IMR-90 (cell line): ENCODE data around the gene HNRNPC. TPM values are rescaled to one million over a fixed set of nuclear protein-coding genes. Genes with fewer than 3 reads are reported as not detected.
A peak's percentile ranks its signal among the peaks of the same experiment; 100 is the strongest.

Experiments
- ATAC-seq: fragments of 200-7000 bp; cut with Tn5 transposase; 2 replicates; pipeline ENCODE4 v1.9.1; 2020; ENCODE audit warnings: low read depth, mild to moderate bottlenecking, moderate library complexity
- BruUV-seq: library from RNA; stranded (reverse); fragments of 400-500 nt; replicated peaks from 2 replicates; lab custom pipeline; 2021; lab: Mats Ljungman, UMichigan
- CTCF ChIA-PET: fragments of 300-600 bp; formaldehyde crosslinking; extraction: SDS; loops from one replicate; lab custom pipeline; 2021; ENCODE audit warnings: antibody characterized with exemption; lab: Yijun Ruan, JAX
- POLR2A ChIA-PET: fragments of 300-600 bp; sonication (Branson Sonifier 250); formaldehyde crosslinking; loops from one replicate; lab custom pipeline; 2022; ENCODE audit warnings: antibody characterized with exemption; ENCODE audit not compliant: unreplicated experiment; lab: Charles Lee
- DNase-seq: peaks from one replicate; pipeline ENCODE4 v3.0.0; 2013
- H2AFZ ChIP-seq: replicated peaks from 2 replicates; pipeline ENCODE3; 2013; ENCODE audit warnings: low read length, mild to moderate bottlenecking; ENCODE audit not compliant: poor library complexity
- H2AK5ac ChIP-seq: 2 replicates; pipeline ENCODE4 v1.6.1; 2013; ENCODE audit warnings: low read depth, low read length, inconsistent platforms
- H2AK9ac ChIP-seq: replicated peaks from 2 replicates; pipeline ENCODE3; 2013; ENCODE audit warnings: mild to moderate bottlenecking, low read depth, low read length, moderate library complexity; ENCODE audit not compliant: poor library complexity
- H2BK120ac ChIP-seq: 2 replicates; pipeline ENCODE4 v1.6.1; 2013; ENCODE audit warnings: low read depth, low read length, inconsistent platforms
- H2BK15ac ChIP-seq: 3 replicates; pipeline ENCODE4 v1.6.1; 2013; ENCODE audit warnings: low read depth, low read length, inconsistent platforms
- H2BK20ac ChIP-seq: 2 replicates; pipeline ENCODE4 v1.6.1; 2013; ENCODE audit warnings: low read depth, mild to moderate bottlenecking, inconsistent platforms, low read length, moderate library complexity
- H2BK5ac ChIP-seq: 2 replicates; pipeline ENCODE4 v1.6.1; 2013; ENCODE audit warnings: mild to moderate bottlenecking, low read depth, low read length, inconsistent platforms; ENCODE audit not compliant: poor library complexity, severe bottlenecking
- H3K14ac ChIP-seq: replicated peaks from 2 replicates; pipeline ENCODE4 v1.6.1; 2013; ENCODE audit warnings: low read depth, low read length, inconsistent platforms
- H3K18ac ChIP-seq: 2 replicates; pipeline ENCODE4 v1.6.1; 2013; ENCODE audit warnings: low read depth, low read length, control low read depth
- H3K23ac ChIP-seq: 2 replicates; pipeline ENCODE4 v1.6.1; 2013; ENCODE audit warnings: low read depth, low read length, inconsistent platforms
- H3K27ac ChIP-seq: 2 replicates; pipeline ENCODE4 v1.5.1; 2013; ENCODE audit warnings: mild to moderate bottlenecking, control low read depth, low read length; ENCODE audit not compliant: insufficient read depth
- H3K27me3 ChIP-seq: 2 replicates; pipeline ENCODE4 v1.6.1; 2013; ENCODE audit warnings: low read length; ENCODE audit not compliant: control insufficient read depth, insufficient read depth
- H3K36me3 ChIP-seq: 2 replicates; pipeline ENCODE4 v1.6.1; 2013; ENCODE audit warnings: low read length, mixed read lengths; ENCODE audit not compliant: control insufficient read depth, insufficient read depth
- H3K4ac ChIP-seq: 2 replicates; pipeline ENCODE4 v1.6.1; 2013; ENCODE audit warnings: low read depth, low read length, inconsistent platforms
- H3K4me1 ChIP-seq: 2 replicates; pipeline ENCODE4 v1.6.1; 2013; ENCODE audit warnings: low read length, mixed read lengths; ENCODE audit not compliant: control insufficient read depth, insufficient read depth
- H3K4me2 ChIP-seq: 2 replicates; pipeline ENCODE4 v1.6.1; 2013; ENCODE audit warnings: low read depth, mild to moderate bottlenecking, control low read depth, low read length, moderate library complexity
- H3K4me3 ChIP-seq: 2 replicates; pipeline ENCODE4 v1.5.1; 2013; ENCODE audit warnings: low read depth, mild to moderate bottlenecking, control low read depth, low read length, moderate library complexity; ENCODE audit not compliant: insufficient read depth
- H3K56ac ChIP-seq: 2 replicates; pipeline ENCODE4 v1.6.1; 2013; ENCODE audit warnings: low read length, inconsistent platforms; ENCODE audit not compliant: insufficient read depth; ENCODE audit errors: extremely low read depth
- H3K79me1 ChIP-seq, 2 experiments: 2 replicates each; pipeline ENCODE4 v1.6.1; 2013; ENCODE audit warnings: low read length in 2 of 2, inconsistent platforms in 1 of 2, low read depth in 1 of 2
- H3K9ac ChIP-seq: 2 replicates; pipeline ENCODE4 v1.6.1; 2013; ENCODE audit warnings: low read depth, low read length, control low read depth
- H3K9me1 ChIP-seq: 2 replicates; pipeline ENCODE4 v1.6.1; 2013; ENCODE audit warnings: low read length, inconsistent platforms; ENCODE audit not compliant: insufficient read depth
- H3K9me3 ChIP-seq: 2 replicates; pipeline ENCODE4 v1.6.1; 2013; ENCODE audit warnings: low read length; ENCODE audit not compliant: control insufficient read depth, insufficient read depth
- H4K20me1 ChIP-seq: 2 replicates; pipeline ENCODE4 v1.6.1; 2013; ENCODE audit warnings: low read length, inconsistent platforms; ENCODE audit not compliant: insufficient read depth
- H4K5ac ChIP-seq: 2 replicates; pipeline ENCODE4 v1.6.1; 2013; ENCODE audit warnings: mild to moderate bottlenecking, low read depth, low read length, control low read depth
- H4K8ac ChIP-seq, 2 experiments: 2 replicates each; pipeline ENCODE4 v1.6.1; 2013; ENCODE audit warnings: low read depth in 2 of 2, low read length in 2 of 2, control low read depth in 1 of 2, inconsistent platforms in 1 of 2
- H4K91ac ChIP-seq: 2 replicates; pipeline ENCODE4 v1.6.1; 2013; ENCODE audit warnings: low read depth, low read length, inconsistent platforms; ENCODE audit not compliant: insufficient read depth
- BHLHE40 ChIP-seq: fragments of 150-350 bp; IDR thresholded peaks from 2 replicates; pipeline ENCODE4 v1.6.1; 2016; ENCODE audit warnings: mild to moderate bottlenecking, low read depth, low read length
- CEBPB ChIP-seq: IDR thresholded peaks from 2 replicates; pipeline ENCODE4 v1.6.1; 2012; ENCODE audit warnings: low read depth, low read length, improper control_type of control experiment
- FOS ChIP-seq: fragments of 150-350 bp; IDR thresholded peaks from 2 replicates; pipeline ENCODE4 v1.6.1; 2016; ENCODE audit warnings: low read depth, low read length
- MAFK ChIP-seq: IDR thresholded peaks from 2 replicates; pipeline ENCODE4 v1.6.1; 2012; ENCODE audit warnings: low read depth, low read length, improper control_type of control experiment
- MAZ ChIP-seq: IDR thresholded peaks from 2 replicates; pipeline ENCODE4 v1.6.1; 2012; ENCODE audit warnings: low read depth, mild to moderate bottlenecking, low read length, improper control_type of control experiment, moderate library complexity, borderline replicate concordance
- MXI1 ChIP-seq: IDR thresholded peaks from 2 replicates; pipeline ENCODE4 v1.6.1; 2012; ENCODE audit warnings: low read depth, mild to moderate bottlenecking, low read length, moderate library complexity, borderline replicate concordance
- NFE2L2 ChIP-seq: fragments of 150-350 bp; IDR thresholded peaks from 2 replicates; pipeline ENCODE4 v1.6.1; 2016; ENCODE audit warnings: low read depth, mild to moderate bottlenecking, low read length
- POLR2A ChIP-seq: IDR thresholded peaks from 2 replicates; pipeline ENCODE4 v1.6.1; 2012; ENCODE audit warnings: mild to moderate bottlenecking, low read depth, low read length
- RAD21 ChIP-seq: IDR thresholded peaks from 2 replicates; pipeline ENCODE4 v1.6.1; 2012; ENCODE audit warnings: low read length, improper control_type of control experiment
- RCOR1 ChIP-seq: IDR thresholded peaks from 2 replicates; pipeline ENCODE4 v1.6.1; 2012; ENCODE audit warnings: mild to moderate bottlenecking, low read length, improper control_type of control experiment; ENCODE audit not compliant: insufficient replicate concordance
- RFX5 ChIP-seq: IDR thresholded peaks from 2 replicates; pipeline ENCODE4 v1.8.0; 2012; ENCODE audit warnings: low read depth, mild to moderate bottlenecking, low read length, moderate library complexity
- SMC3 ChIP-seq: fragments of 150-350 bp; IDR thresholded peaks from 2 replicates; pipeline ENCODE4 v1.6.1; 2016; ENCODE audit warnings: low read depth, mild to moderate bottlenecking, antibody characterized with exemption, low read length, moderate library complexity
- WGBS, 2 experiments: methylation state at CpG; one replicate each; pipeline versions ENCODE4 v1.1.5 to v1.1.7; 2013; ENCODE audit warnings: missing lambda C conversion rate in 2 of 2; ENCODE audit not compliant: insufficient read length in 1 of 2; ENCODE audit errors: extremely low coverage in 2 of 2; 5-methylcytosine and 5-hydroxymethylcytosine counted together
- dilution Hi-C: fragments of 300-500 bp; cut with HindIII; formaldehyde crosslinking; loops from one replicate; pipeline ENCODE4 v1.14.3; 2018; ENCODE audit warnings: low sequenced_read_pairs; ENCODE audit not compliant: unreplicated experiment
- in situ Hi-C: fragments of 300-500 bp; cut with MboI; formaldehyde crosslinking; loops from 3 replicates; pipeline ENCODE4 v1.14.3; 2019; ENCODE audit warnings: low sequenced_read_pairs, inconsistent platforms, mixed read lengths
- intact Hi-C: fragments of 100-400 bp; cut with micrococcal nuclease; formaldehyde crosslinking; loops from 2 replicates; pipeline ENCODE4 v1.10.0; 2022
- polyA plus RNA-seq, 3 experiments: library from polyadenylated mRNA; depleted of rRNA; stranded (reverse); fragments of >200 nt; gene quantifications; 2 replicates each; pipeline ENCODE4 v1.2.3, GENCODE V29; 2012; ENCODE audit warnings: low replicate concordance in 1 of 3
- total RNA-seq: library from RNA; depleted of rRNA; stranded (reverse); fragments of >200 nt; gene quantifications from 2 replicates; pipeline ENCODE4 v1.2.3, GENCODE V29; 2012
- TF ChIP-seq, protein P1 (sequence below): fragments of 150-350 bp; IDR thresholded peaks from 2 replicates; pipeline ENCODE4 v1.6.1; 2016; ENCODE audit warnings: low read depth, mild to moderate bottlenecking, low read length, moderate library complexity, borderline replicate concordance
- TF ChIP-seq, protein P2 (sequence below): conservative IDR thresholded peaks from 2 replicates; pipeline ENCODE4 v1.5.1; 2012; ENCODE audit warnings: mild to moderate bottlenecking, low read depth, low read length, improper control_type of control experiment

The HNRNPC gene
- total and polyA plus RNA-seq, 2 of the 4 experiments (the other 2 are of a cell fraction) = 308 to 615 TPM

DNA sequence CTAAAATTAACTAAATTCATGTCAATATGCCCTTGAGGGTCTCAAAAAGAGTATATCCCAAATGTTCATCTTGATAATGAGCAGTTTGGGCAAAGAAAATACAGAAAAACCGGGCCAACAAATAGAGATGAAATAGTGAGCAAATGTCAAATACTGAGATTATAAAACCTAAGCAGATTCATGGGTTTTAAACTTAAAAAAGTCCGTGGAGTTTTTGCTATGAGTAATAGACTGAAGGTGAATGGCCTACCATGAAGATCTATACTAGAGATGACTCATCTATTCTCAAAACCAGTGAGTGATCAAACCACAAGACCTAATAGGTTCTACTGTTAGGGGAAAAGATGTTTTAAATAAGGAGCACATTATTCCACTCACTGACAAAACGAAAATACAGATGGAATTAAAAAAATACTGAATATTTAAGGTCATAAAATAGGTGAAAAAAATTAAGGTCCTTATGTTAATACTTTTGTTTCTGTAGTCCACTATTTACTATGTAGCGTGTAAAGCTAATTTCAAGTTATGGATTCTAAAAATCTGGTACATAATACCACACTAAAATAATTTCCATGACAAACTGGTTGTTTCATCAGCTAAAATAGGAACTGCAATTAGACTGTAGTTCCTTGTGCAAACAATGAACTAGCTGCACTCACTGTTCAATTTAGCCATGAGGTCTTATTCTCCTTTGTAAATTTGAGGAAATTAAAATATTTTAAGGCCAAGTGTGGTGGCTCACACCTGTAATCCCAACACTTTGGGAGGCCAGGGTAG lies 5.0 kb downstream of the HNRNPC start:
- H3K36me3 ChIP-seq = peaks cover 34% of the 10 kb centered on the region
- no peaks in the 10 kb centered on the region for H3K27me3 ChIP-seq
- no peak overlapping the region for H2BK15ac ChIP-seq
- no TSS peak for BruUV-seq
- in situ Hi-C loops (no loop called here), dilution Hi-C loops (no loop called here), intact Hi-C loops (no loop called here)
- no peak overlapping the region for H3K9ac ChIP-seq
- H3K23ac ChIP-seq = no peak overlapping the region
- no peak overlapping the region for H4K5ac ChIP-seq
- no peak overlapping the region for H4K91ac ChIP-seq
- no peak overlapping the region for H3K56ac ChIP-seq
- no CpG with 5 or more reads among the region's 4 CpGs for WGBS, 2 experiments
- H3K9me3 ChIP-seq = no peaks in the 10 kb centered on the region
- H3K4me3 ChIP-seq = no peak overlapping the region
- DNase-seq (peak; percentile 91), ATAC-seq (peak; percentile 69)
- no peak overlapping the region for H2AFZ ChIP-seq
- H3K18ac ChIP-seq = no peak overlapping the region
- H3K4ac ChIP-seq = no peak overlapping the region
- H3K4me1 ChIP-seq = peaks cover 8% of the 10 kb centered on the region
- no peak overlapping the region for H2AK9ac ChIP-seq
- H2BK5ac ChIP-seq = no peak overlapping the region
- H3K27ac ChIP-seq = no peak overlapping the region
- no peak overlapping the region for H2BK20ac ChIP-seq
- H3K79me1 ChIP-seq = peaks cover 9 to 20% of the 10 kb centered on the region in 2 experiments; a peak in 3 of 4 replicates
- H3K9me1 ChIP-seq = peaks cover 5% of the 10 kb centered on the region
- H3K4me2 ChIP-seq = peak overlapping the region; percentile 62
- CTCF ChIA-PET = interaction anchor here (0.7 kb wide), 1 partner anchor 194 kb away, joined by 3 read pairs; no protein-coding TSS in a partner anchor
- TF ChIP-seq, protein P1, sequence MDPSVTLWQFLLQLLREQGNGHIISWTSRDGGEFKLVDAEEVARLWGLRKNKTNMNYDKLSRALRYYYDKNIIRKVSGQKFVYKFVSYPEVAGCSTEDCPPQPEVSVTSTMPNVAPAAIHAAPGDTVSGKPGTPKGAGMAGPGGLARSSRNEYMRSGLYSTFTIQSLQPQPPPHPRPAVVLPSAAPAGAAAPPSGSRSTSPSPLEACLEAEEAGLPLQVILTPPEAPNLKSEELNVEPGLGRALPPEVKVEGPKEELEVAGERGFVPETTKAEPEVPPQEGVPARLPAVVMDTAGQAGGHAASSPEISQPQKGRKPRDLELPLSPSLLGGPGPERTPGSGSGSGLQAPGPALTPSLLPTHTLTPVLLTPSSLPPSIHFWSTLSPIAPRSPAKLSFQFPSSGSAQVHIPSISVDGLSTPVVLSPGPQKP = no peak
- TF ChIP-seq RAD21 = no peak
- TF ChIP-seq MXI1 = no peak
- peak; percentile 96 for TF ChIP-seq FOS
- no peak for TF ChIP-seq SMC3
- no peak for TF ChIP-seq RFX5
- peak; percentile 56 for TF ChIP-seq NFE2L2
- no peak for TF ChIP-seq CEBPB
- no peak for TF ChIP-seq MAZ
- 0 out of 2 replicates have a peak, but pooled peaks have one; percentile 0 for TF ChIP-seq POLR2A
- peak; percentile 70; the same call in 1 of the 2 replicates for TF ChIP-seq BHLHE40
- TF ChIP-seq MAFK = no peak
- TF ChIP-seq, protein P2, sequence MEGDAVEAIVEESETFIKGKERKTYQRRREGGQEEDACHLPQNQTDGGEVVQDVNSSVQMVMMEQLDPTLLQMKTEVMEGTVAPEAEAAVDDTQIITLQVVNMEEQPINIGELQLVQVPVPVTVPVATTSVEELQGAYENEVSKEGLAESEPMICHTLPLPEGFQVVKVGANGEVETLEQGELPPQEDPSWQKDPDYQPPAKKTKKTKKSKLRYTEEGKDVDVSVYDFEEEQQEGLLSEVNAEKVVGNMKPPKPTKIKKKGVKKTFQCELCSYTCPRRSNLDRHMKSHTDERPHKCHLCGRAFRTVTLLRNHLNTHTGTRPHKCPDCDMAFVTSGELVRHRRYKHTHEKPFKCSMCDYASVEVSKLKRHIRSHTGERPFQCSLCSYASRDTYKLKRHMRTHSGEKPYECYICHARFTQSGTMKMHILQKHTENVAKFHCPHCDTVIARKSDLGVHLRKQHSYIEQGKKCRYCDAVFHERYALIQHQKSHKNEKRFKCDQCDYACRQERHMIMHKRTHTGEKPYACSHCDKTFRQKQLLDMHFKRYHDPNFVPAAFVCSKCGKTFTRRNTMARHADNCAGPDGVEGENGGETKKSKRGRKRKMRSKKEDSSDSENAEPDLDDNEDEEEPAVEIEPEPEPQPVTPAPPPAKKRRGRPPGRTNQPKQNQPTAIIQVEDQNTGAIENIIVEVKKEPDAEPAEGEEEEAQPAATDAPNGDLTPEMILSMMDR = no peak
- no peak for TF ChIP-seq RCOR1
- H2AK5ac ChIP-seq = no peak overlapping the region
- H3K14ac ChIP-seq = no peak overlapping the region
- no peak overlapping the region for H2BK120ac ChIP-seq
- POLR2A ChIA-PET = interaction anchor here (0.6 kb wide), 1 partner anchor 97 kb away, joined by 3 read pairs; no protein-coding TSS in a partner anchor
- H4K20me1 ChIP-seq = peaks cover 98% of the 10 kb centered on the region
- H4K8ac ChIP-seq = no peak overlapping the region
